8988T (cell line): Measurements from ENCODE around the gene LHFPL2.

Source experiments
- DNase-seq: peaks from one replicate; pipeline ENCODE4 v3.0.0; 2011

Gene LHFPL2

GRCh38 chr5:78514427-78515330, 133.9 kb downstream of the LHFPL2 start:
- DNase-seq = no peak

DNA sequence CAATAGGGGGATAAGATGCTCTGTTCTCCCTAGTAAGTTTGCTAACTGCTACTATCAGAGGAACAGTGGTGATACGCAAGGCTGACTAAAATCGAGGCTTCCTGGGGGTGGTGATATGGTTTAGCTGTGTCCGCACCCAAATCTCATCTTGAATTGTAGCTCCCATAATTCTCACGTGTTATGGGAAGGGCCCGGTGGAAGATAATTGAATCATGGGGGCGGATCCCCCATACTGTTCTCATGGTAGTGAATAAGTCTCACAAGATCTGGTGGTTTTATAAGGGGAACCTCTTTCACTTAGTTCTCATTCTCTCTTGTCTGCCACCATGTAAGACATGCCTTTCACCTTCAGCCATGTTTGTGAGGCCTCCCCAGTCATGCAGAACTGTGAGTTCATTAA, 135.1 kb downstream of the LHFPL2 start:
- no peak for DNase-seq

DNA sequence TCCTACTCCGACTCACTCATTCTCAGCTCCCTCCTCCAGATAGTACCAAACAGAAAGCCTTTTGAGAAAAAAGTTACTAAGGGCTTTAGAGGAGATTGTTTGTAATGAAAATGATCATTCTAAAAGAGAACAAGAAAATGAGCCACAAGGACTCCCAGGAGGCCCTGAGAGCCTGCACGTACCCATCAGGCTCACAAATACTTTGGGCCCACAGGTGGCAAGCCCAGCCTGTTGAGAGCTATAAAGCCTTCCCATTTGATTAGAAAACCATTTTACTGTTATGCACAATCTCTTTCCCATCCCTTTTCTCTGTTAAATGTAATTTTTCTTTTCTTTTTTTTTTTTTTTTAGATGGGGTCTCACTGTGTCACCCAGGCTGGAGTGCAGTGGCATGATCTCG, 136.1 kb downstream of the LHFPL2 start:
- no peak for DNase-seq

GRCh38 chr5:78511121-78511906, 137.3 kb downstream of the LHFPL2 start:
- no peak for DNase-seq

DNA sequence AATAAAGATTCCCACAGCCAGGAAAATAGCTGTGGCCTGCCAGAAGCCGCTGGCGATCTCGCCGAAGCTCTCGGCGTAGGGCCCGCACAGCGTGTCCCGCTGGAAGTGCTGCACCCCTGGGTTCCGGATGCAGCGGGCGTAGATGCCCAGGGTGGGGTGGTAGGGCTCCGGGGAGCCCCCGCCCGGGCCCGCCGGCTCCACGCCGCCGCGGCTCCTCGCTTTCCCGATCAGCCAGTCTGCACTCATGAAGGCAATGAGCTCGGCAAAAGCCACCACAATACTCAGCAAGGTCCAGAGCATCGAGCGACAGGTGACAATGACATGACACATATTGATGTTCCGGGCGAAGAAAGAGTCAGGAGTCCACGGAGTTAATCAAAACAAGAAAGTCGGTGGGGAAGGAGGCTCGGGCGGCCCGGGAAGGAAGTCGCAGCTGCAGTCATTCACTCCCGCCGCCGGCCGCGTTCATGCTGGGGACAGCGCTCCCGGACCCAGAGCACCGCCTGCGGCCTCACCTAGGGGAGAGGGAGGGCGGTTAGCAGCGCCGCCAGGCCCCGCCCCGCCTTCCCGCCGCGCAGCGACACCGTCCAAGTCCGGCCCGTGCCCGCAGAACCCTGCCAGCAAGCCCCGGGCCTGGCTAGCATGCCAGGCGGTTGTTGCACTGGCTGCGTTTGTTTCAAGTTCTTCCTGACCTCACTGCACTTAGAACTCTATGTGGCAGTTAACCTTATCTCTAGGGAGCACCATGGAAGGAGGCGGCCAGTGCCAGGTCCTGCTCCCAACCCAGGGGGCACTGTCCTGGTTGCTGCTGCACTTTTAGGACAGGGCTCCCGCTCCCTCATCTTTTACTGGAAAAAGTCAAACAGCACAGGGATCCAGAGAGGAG, 138.4 kb downstream of the LHFPL2 start:
- DNase-seq = peak; percentile 35

GRCh38 chr5:78509145-78509865, 139.3 kb downstream of the LHFPL2 start:
- no peak for DNase-seq

- DNase-seq = no peak
These were observed 140.3 kb downstream of the LHFPL2 start for GRCh38 chr5:78508186-78508765.

DNA sequence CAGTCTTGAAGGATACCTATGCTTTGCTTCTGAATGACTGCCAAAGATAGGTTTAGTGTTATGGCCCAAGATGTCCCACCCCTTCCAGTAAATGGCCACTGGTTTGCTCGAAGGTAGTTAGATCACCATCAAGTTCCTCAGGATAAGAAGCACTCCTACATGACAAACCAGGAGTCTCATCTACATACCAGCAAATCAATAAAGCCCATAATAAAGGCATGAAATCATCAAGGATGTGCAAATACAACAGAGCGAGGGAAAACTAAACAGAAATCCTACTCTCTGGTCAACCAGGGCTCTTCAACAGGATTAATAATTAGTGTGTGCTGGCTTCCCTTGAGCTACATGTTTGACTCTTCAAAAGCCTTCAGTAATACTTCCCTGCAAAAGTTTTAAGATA, 141.0 kb downstream of the LHFPL2 start:
- no peak for DNase-seq

GRCh38 chr5:78506261-78507024, 142.1 kb downstream of the LHFPL2 start:
- no peak for DNase-seq

DNA sequence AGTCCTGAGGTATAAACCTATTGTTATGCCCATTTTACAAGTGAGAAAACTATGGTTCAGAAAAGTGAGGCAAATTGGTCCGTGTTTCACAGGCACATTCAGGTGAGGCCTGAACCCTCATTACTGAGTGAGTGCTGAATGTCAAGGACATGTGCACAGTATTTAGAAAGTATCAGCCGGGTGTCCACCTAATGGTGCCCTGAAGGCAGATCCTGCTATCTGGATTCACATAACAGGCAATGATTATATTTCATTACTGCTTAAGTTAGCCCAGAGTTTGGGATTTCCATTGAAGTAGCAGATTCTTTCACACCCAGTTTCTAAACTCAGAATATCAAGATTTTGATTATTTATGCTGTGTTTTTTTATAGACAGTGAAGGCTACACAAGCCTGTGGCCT, 142.7 kb downstream of the LHFPL2 start:
- DNase-seq = no peak

GRCh38 chr5:78504704-78505677, 143.6 kb downstream of the LHFPL2 start:
- no peak for DNase-seq

DNA sequence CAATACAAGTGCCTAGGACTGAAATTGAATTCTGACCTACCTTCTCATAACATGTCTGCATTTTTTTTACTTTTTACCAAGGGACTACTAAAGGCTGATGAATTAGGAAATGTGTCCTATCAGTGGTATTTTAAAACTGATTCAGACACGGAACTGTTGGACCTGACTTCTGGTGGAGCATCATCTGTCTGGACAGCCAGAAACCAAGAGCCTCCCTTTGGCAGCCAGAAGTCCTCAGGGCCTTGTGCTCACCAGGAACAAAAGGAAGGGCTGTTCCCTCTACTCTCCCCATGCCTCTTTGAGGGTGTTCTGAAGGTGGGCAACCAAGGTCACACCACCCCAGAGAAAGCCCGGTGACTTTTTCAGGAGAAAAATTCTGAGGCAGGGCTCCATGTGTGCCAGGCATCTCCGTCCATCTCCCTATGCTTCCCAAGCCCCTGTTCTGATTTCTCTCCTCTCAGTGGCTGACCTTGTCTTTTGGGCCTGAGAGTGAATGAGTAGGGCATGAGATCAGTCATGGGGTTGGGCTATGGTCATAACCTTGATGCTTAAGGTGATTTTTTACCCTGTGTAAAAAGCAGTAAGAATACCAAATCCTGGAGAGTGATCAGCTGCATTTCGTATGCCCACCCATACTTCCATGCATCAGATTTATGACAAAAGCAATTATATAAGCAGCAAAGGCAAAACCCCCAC, 144.5 kb downstream of the LHFPL2 start:
- DNase-seq = no peak

GRCh38 chr5:78501411-78502352, 146.9 kb downstream of the LHFPL2 start:
- no peak for DNase-seq

DNA sequence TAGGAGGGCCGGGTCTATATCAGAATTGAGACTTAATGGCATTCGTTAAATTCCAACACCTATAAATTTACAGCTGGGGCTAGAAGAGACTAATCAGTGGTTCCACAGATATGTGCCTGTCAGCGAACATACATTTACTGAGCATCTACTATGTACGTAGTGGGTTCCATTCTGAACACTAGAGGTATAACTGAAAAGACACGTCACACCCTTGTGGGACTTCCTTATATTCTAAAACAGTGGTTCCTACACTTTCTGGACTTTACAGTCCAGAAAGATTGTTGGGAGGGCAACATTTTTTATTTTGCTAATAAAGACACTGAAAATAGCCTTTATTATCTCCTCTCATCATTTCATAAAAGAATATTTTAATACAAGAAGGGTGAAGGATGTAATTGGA, 147.7 kb downstream of the LHFPL2 start:
- no peak for DNase-seq

GRCh38 chr5:78500028-78500427, 148.5 kb downstream of the LHFPL2 start:
- DNase-seq = no peak

DNA sequence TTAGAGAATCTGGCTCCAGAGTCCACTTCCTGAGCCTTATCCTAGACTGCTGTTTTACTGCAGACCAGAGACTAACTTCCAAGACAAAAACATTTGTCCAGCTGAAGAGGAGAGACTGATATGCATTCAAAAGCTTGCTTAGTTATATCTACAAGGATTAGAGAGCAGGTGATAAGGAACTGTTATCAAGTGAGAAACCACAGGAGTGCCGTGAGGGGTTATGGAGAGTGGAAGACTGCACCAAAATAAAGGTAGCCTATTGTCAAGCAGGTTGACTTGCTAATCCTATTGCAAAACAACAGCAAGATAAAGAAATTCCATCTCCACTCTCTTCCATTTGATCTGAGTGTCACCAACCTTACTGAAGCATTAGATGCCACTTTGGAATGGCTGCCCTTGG, 149.1 kb downstream of the LHFPL2 start:
- no peak for DNase-seq

DNA sequence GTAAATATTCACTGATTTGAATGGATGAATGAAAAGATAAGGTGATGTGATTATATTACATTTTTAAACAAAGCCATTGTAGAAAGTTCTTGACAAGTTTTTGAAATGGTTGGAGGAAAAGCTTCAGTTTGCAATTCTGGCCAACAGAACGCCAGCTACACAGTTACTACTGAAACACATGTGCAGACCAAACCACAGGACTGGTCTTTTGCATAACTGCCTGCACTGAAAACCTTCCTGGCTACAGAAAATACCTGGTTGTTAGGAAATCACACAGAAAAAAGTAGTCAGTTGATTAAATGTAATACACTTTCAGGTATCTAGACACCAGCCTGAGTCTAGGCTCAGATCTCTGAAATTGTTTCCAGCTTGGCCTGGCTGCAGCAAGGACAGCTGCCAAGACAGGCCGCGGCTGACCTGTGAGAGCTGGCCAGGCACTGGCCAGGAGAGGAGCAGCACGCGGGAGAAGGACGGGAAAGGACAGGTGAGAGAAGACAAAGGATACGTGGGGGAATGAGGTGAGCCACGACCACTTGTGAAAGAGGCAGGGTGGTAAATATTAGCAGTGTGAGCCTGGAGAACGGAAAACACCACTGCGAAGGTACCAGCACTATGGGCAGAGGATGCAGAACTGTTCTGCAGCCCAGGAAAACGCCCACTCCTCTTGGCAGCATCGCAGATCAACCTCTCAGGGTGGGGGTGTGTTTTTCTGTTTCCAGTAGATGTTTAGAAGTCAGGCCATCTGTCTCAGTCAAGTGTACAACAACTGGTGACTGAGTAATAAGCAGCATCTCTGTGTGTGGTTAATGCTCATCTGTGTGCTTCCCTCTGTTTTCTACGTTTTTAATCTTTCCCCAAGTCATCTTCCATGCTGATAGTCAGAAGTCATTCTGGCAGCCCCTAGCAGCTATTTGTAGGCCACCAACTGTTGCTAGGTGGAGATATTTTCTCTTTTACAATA, 150.7 kb downstream of the LHFPL2 start:
- no peak for DNase-seq
